NCI-H2227 (cell line): Measurements from ENCODE around the gene SF3A1.
A peak's percentile ranks its signal among the peaks of the same experiment; 100 is the strongest.
"Not testable (repeated sequence)": the region's sequence is repeated elsewhere in the genome, so short reads cannot be mapped to it uniquely, and the experiment has no call there.

Source experiments
- DNase-seq: peaks from one replicate; lab custom pipeline; 2025; ENCODE audit not compliant: unreplicated experiment; lab: John Stamatoyannopoulos, UW

The SF3A1 gene

DNA sequence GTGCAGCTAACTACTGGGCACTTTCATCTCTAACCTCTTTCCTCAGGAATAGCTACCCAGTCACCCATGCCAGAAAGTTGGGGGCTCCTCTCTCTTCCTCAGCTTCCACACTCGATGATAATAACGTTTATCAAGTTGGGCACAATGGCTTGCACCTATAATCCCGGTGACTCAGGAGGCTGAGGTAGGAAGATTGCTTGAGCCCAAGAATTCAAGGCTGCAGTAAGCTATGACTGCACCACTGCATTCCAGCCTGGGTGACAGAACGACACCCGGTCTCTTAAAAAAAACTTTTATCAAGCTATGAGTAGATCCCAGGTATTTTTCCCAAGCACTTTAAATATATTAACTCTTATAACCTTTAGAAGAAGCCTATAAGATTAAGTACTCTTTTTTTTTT lies 2.0 kb downstream of the SF3A1 start:
- DNase-seq: no peak

DNA sequence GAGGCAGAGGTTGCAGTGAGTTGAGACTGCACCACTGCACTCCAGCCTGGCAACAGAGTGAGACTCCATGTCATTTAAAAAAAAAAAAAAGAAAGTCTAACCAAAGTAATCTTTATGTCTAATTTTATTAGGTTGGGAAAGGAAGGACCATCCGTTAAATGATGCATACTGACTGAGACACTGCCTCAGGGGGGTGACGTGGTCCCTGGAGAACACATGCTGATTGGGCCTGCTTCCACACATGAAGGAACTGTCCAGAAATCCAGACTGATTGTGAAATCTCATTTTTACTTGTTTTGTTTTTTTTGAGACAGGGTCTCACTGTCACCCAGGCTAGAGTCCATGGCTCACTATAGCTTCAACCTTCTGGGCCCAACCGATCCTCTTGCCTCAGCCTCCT lies 5.5 kb downstream of the SF3A1 start:
- no peak for DNase-seq

DNA sequence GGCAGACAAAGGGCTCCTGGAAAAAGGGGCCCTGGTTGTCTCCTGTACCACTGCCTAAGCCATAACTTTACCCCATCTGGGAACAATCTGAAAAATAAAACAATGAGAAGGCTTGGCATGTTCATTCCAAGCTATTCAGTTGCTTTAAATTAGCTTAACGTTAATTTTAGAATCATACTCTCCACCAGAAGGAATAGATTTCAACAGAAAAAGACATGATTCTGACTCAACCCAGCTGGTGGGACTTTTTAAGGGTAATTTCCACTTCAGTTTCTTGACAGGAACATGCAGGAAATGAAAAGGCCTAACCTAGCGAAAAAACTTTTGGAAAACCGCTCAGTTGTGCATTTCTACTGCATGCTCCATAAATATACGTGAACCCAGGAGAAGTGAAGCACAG lies 7.9 kb downstream of the SF3A1 start:
- DNase-seq: no peak

DNA sequence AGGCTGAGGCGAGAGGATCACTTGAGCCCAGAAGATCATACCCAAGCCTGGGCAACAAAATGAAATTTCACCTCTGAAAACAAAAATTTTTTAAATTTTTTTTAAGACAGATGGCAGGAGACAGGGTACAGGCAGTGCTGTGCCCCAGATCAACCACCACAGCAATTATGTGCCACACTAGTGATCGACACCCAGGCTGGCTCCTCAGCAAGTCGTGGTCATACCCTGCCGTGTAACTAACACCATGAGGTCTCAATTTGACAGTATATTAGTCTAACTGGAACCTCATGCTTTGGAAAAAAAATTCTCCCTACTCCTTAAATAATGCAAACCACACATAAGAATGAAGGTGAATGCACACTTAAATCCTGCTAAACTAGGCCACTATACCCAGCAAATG lies 8.3 kb downstream of the SF3A1 start:
- DNase-seq: no peak

DNA sequence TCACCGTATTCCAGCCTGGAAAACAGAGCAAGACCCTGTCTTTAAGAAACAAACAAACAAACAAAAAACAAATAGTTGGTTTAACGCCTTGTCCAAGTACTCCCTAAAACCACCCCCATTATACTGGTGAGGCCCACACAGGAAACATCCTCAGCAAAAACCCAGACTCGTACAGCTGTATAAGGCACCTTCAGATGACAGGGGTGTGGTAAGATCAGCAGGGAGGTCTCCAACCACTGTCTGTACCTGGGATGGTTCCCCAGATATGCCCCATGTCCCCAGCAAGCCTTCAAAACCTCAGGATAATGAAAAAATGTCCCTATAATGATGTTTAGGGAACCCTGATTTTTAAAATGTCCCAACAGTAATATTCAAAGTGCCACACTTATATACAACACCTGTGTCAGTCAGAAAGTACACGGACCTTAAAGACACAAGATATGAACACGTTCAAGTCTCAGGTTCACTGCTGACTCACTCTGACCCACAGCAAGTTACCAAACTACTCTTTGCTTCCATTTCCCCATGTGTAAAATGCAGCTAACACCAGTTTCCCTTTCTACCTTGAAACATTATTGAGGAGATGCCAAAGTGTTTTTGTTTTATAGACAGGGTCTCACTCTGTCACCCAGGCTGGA lies 9.3 kb downstream of the SF3A1 start:
- no peak for DNase-seq

DNA sequence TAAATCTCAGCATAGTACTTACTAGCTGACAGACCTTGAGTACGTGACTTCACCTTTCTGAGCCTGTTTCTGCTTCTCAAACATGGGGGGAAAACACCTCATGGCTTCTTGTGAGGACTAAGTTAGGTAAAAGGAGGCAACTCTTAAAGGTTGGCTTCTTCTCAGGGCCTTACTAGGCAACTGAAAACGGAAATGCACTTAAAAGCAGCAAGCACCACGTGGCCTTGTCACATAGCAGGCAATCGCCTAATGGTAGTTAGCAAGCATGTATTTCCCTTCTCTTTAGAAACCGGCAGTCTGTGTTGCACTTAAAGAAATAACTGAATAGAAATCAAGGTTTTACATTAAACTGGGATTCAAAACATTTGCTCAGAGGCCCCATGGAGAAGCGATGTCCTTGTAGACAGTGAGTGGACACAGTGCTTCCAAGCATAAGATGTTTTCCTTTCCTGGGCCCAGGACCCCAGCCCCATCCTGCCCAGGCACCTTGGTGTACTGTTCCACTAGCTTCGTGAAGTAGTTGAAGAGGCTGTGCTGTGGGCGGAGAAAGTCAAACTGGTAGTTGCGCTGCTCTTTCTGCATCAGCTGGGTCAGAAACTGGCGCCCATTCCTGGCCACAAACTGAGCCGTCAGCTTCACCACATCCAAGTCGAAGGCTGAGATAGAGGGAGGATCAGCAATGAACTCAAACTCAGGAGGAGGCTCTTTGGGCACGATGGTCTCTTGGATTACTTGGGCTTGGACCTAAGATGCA lies 12.1 kb downstream of the SF3A1 start:
- no peak for DNase-seq

DNA sequence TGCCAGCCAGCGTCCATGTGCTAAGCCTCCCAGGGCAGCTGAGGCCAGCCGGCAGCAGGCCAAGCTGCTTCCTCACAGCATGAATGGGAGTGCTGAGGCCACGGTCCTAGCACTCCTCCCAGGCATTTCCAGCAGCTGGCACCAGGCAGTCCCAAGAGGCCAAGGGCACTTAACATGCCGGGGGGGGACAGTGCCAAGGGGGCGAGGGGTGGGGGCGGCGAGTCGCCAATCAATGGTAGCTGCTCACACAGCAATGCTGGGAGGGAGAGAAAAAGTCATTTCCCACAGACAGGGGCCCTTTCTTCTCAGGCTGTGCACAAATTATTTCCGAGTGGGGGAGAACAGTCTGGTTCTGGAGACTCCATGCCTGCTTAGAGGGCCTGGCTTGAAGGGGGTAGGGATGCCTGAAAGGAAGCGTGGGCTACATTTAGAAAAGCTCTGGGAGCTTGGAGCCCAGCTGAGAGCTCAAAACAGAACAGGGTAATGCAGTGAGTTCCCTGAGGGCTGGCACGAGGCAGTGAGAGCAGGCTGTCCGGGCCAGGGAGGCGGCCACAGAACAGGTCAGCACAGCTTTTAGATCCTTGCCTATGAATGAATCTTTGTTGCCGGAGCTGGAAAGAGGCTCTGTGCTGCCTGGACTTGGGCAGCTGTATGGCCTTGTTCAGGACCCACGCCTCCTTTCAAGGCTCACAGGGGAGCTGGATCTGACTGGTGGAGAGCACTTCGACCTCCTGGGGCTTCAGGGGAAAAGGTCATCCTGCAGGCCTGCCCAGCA lies 15.6 kb downstream of the SF3A1 start:
- no peak for DNase-seq

DNA sequence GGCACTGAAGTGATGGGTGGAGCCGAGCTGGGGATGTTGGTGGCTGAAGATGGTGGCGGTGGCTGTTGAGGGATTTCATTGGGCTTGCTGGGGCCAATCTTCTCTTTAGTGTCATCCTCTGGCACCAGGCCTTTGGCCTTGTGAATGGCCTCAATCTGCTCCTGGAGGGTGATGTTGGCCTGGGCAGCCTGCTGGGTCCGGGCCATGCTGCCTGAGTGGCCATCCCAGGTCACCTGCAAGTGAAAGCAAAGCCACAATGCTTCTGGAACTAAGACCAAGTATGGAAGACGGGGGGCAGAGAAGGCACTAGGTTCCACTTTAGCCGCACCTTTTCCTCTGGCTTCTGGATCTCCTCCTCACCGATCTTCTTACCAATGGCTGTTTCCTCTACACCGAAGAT lies 17.9 kb downstream of the SF3A1 start:
- DNase-seq: no peak

DNA sequence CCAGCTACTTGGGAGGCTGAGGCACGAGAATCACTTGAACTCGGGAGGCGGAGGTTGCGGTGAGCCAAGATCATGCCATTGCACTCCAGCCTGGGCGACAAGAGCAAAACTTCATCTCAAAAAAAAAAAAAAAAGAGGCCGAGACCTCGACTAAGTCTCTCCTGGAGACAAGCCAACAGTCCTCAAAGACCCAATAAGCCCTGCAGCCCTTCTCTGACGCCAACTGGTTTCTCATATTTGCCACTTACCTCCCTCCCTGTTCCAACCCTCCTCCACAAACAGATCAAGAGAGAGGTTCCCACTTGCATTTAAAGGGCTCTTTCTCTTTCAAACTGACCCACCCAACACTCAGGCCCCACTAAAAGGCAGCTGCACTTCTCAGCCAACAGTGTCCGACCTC lies 18.4 kb downstream of the SF3A1 start:
- DNase-seq: not testable (repeated sequence)

DNA sequence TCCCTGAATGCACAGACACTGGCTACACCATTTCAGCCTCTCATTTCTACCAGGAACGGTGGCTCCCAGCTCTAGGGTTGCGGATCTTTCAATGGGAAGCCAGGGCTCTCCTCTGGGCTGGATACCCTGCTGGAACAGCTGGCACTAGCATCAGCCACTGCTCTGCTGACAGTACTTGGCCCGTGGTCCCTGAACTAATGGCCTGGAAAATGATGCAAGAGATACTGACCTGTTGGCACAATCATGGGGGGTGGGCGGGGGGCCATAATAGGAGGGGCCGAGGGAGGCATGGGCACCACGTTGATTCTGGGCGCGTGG lies 19.3 kb downstream of the SF3A1 start:
- no peak for DNase-seq

DNA sequence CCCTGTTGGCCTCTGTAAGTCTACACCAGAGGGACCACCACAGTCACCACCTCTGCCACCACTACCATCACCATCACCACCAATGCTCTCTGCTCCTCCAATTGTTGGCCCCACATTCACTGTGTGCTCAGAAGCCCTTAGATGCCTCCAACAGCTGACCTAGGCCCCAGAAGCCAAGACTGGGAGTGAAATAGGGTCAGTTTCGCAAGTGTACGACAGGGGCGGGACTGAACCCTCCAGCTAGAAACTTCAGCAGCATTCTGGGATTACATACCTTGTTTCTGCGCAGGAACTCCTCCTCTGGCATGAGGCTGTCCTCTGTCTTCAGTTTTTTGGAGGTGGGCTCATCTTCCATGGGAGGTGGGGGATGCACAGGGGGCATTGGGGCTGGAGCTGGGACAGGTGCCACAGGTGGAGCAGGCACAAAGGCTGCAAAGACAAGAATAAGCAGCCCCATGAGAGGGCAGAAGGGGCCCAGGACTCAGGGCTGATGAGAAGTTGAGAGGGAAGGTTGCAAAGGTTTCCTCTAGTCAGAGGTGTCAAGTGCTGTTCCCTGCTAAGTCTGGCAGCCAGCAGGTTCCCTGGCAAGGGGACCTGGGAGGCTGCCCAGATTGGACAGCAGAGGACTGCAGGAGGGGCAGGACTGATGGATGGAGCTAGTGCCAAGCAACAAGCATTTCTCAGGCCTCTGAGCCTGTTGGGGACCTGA lies 19.8 kb downstream of the SF3A1 start:
- DNase-seq: no peak

DNA sequence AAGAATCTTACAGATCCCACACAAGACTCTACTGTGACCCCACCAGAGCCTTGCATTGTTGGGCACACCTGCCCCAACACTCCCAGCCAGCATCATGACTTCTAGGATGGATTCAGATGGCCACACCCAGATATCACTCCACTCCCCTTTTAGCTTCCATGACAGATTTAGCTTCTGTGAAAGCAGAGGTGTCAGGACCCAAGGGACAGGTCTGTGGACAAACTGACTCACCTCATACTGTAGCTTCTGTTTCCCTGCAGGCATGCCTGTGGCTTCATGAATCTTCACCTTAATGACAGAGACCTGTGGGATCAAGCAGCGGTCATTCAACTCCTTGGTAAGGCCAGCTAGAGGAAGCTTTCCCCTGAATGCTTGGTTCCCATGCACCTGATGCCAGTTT lies 21.5 kb downstream of the SF3A1 start:
- no peak for DNase-seq

DNA sequence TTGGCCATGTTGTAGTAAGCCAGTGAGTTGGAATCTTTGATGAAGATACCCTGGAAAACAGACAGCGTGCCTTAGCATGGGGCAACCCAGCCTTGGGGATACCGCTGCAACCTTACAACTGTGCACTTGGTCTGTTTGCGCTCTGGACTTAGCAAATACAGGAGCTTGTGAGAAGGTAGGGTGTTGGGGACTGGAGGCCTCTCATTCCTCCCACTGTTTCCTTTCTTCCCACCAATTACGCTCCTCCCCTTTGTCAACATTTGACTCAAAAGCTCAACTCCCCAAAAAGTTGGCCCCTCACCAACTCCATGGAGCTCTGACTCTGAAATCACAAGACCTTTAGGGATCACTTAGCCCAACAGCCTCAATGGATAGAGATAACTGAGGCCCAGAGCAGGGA lies 22.0 kb downstream of the SF3A1 start:
- DNase-seq: no peak

DNA sequence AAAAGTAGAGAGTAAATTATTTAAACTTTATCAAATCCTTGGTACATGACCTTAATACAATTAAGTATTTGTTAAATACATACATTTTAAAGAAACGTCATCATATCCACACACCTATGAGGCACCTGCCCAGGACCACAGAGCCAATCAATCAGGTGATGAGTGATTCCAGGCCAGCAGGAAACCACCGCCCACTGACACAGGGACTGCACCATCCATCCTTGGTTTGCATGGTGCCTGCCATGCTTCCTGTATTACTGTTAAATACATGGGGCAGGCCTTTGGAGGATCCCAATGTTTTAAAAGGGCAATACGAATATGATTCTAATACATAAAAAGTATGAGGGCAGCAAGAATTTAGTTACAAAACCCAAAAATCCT lies 23.0 kb downstream of the SF3A1 start:
- no peak for DNase-seq

DNA sequence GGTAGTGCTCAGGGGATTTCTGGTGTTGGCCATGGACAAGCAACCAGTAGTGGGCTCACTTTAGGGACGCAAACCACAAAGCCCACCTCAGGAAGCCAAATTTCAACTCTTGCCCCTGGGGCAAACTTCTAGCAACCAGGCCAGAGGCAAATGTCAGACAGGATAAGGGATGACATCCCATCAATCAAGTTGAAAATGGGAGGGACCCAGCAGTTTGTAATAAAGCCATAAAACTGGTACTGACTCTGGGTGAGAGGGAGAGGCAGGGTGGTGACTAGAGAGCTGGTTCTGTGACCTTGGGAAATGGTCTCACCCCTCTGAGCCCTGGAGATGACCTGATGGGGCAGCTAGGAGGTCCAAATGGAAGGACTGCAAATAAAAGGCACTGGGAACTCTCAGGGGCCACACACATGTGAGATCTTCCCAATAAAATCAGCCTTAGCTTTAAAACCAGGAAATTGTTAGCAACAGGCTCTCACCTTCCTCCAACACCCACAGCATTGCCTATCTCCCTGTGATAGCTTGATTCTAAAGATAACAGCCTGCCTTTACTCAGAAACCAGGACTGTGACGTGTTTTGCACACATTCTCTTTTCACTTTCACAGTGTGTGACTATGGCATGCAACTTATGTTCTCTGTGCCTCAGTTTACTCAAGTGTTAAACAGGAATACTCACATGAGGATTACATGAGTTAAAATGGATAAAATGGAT lies 23.5 kb downstream of the SF3A1 start:
- DNase-seq: no peak

DNA sequence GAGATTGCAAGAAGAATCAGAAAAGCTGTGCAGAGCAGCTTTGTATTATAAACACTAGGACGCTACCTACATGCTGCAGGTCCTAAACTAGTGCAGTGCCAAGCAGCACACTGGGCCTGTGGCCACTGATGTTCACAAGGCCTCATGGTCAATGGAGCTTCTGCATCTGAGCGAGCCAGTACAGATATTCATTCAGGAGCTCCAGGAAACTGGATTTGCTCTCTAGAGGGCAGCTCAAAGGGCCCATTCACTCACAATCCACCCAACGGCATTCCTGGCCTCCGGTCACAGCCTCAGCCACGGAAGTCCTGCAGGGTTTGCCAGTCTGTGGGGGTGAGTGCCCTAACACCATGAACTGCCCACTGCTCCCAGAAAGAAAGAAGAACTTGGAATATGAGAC lies 24.1 kb downstream of the SF3A1 start:
- DNase-seq: no peak

DNA sequence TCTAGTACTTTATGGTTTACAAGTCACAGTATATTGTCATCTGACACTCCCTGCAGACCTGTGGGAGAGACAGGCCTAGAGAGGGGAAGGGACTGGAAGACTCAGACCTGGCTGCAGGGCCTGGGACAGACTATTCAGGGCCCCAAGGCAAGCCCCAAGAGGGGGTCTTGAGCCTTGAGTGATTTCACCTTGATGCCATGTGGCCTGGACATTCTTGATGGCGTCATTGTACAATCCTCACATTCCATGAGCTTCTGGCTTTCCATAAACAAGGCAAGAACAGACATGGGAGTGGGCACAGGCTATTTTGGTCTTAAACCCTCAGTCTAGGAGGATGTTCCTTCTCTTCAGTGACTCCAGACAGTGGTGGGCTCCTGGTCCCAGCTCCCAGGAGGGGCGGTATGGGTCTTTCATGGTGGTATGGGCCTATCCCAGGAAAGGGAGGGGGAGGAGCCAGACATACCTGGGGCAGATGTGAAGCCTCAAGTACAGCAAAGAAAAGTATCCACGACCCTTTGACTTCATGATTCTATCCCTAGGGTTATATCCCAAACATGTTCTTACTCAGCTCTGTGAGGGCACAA lies 28.1 kb downstream of the SF3A1 start:
- DNase-seq: no peak

DNA sequence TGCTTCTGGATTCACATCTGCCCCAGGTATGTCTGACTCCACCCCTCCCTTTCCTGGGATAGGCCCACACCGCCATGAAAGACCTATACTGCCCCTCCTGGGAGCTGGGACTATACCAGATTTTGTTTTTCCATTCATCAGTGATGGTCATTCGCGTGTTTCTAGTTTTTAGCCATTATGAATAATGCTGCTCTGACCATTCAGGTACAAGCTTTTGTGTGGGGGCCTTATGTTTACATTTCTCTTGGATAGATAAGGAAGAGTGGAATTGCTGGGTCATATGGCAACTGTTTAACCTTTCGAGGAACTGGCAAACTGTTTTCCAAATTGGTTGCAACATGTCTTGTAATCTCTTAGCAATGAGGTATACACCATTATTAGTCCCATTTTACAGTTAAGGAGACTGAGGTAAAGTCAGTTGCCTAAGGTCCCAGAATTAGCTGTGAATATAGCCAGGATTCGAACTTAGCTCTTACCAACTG lies 28.8 kb downstream of the SF3A1 start:
- no peak for DNase-seq

DNA sequence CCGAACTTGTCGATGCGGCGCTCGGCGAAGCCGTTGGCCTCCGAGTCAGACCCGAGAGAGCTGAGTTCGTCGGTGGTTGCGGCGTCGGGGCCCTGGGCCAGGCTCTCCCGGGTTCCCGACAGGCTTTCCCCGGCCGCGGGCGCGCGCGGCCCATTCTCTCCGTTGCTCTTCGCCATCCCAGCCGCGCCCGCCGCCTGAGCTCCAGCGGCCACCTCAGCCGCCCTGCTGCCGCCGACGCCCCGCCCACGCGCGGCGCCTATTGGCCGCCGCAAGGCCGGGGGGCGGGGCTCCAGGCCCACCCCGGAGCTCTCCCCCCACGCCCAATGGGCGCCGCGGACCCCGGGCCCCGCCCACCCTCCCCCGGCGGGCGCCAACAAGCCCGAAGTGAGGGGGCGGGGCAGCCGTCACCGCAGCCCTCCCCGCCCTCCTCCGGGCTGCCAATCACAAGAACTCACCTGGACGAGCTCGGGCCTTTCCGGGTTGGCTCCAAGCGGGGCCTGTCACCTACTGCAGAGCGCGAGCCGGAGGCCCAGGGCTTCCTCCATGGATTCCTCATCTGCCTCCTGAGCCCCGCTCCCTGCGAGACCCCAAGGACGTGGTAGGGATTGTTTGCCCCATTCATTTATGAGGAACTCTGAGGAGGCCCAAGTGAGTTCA lies 29.9 kb downstream of the SF3A1 start, which contains the start of gene TBC1D10A:
Gene TBC1D10A (minus strand): TSS at position 236 of the 657 bp plus-strand sequence. CDS start 60 bp downstream, at position 176.
- peak; percentile 92 for DNase-seq

DNA sequence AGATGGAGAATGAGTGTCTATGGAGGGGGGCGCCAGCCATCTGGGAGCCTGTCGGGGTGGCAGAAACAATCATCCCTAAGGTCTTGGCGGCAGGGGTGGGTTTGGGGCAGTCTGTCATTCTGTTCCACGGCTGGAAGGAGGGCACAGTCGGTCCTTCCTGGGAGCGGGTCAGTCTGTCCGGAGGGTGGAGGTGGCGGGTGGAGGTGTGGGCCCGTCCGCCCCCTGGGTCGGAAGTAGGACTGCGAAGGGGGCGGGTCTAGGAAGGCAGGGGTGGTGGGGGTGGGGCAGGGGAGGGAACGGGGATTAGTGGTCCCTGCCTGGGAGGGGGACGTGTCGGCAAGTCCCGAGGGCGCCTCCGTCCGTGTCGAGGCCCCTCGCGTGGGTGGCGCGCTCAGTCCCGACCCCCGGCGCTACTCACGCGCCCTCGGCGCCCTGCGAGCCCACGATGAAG lies 30.4 kb downstream of the SF3A1 start:
- DNase-seq: no peak
